HG03103 (cell line): ENCODE results near the gene AGXT2.

Source experiments
- ATAC-seq: cut with Tn5 transposase; IDR thresholded peaks from one replicate; pipeline ENCODE4 v1.9.1; 2021; ENCODE audit warnings: low read depth; ENCODE audit not compliant: unreplicated experiment

Gene AGXT2

GRCh38 chr5:35047785-35048404, at the start of gene AGXT2:
Gene AGXT2, minus strand, starts transcription at chr5:35047949. Its CDS starts 57 bp downstream, at chr5:35047892.
- no peak for ATAC-seq

GRCh38 chr5:35096932-35097331, 49.2 kb upstream of the AGXT2 start:
- no peak for ATAC-seq

- no peak for ATAC-seq
These were observed 48.5 kb upstream of the AGXT2 start for GRCh38 chr5:35096216-35096615.

GRCh38 chr5:35095366-35095765, 47.6 kb upstream of the AGXT2 start:
- no peak for ATAC-seq

GRCh38 chr5:35094948-35095347, 47.2 kb upstream of the AGXT2 start:
- ATAC-seq: no peak

- ATAC-seq: no peak
These were observed 45.0 kb upstream of the AGXT2 start for GRCh38 chr5:35092703-35093102.

GRCh38 chr5:35091704-35092103, 44.0 kb upstream of the AGXT2 start:
- ATAC-seq: no peak

- no peak for ATAC-seq
These were observed 41.9 kb upstream of the AGXT2 start for GRCh38 chr5:35089334-35090314.

- ATAC-seq: no peak
These were observed 40.2 kb upstream of the AGXT2 start for GRCh38 chr5:35087991-35088390.

GRCh38 chr5:35083150-35083549, 35.4 kb upstream of the AGXT2 start:
- no peak for ATAC-seq

GRCh38 chr5:35082530-35082929, 34.8 kb upstream of the AGXT2 start:
- ATAC-seq: no peak

GRCh38 chr5:35081134-35081533, 33.4 kb upstream of the AGXT2 start:
- no peak for ATAC-seq

GRCh38 chr5:35073160-35073559, 25.4 kb upstream of the AGXT2 start:
- ATAC-seq: no peak

GRCh38 chr5:35069188-35069587, 21.4 kb upstream of the AGXT2 start:
- no peak for ATAC-seq

GRCh38 chr5:35067985-35068384, 20.2 kb upstream of the AGXT2 start:
- ATAC-seq: no peak

GRCh38 chr5:35066260-35066795, 18.6 kb upstream of the AGXT2 start:
- ATAC-seq: peak; percentile 88

GRCh38 chr5:35063414-35063813, 15.7 kb upstream of the AGXT2 start:
- ATAC-seq: no peak

GRCh38 chr5:35061211-35061770, 13.5 kb upstream of the AGXT2 start:
- no peak for ATAC-seq

GRCh38 chr5:35060236-35060635, 12.5 kb upstream of the AGXT2 start:
- no peak for ATAC-seq

- no peak for ATAC-seq
These were observed 11.5 kb upstream of the AGXT2 start for GRCh38 chr5:35059251-35059650.

- peak; percentile 54 for ATAC-seq
These were observed 10.6 kb upstream of the AGXT2 start for GRCh38 chr5:35058374-35058788.
